Measurements from ENCODE around the gene RHOBTB1.

Gene RHOBTB1

GRCh38 chr10:60951272-60951724 is 7.3 kb upstream of the RHOBTB1 start:
- no peak overlapping the region for H3K27ac ChIP-seq
- no peak for TF ChIP-seq ZFX (IDR thresholded peaks at IDR 0.05)
- no peak for TF ChIP-seq CTCF (conservative IDR thresholded peaks at IDR 0.05)

DNA sequence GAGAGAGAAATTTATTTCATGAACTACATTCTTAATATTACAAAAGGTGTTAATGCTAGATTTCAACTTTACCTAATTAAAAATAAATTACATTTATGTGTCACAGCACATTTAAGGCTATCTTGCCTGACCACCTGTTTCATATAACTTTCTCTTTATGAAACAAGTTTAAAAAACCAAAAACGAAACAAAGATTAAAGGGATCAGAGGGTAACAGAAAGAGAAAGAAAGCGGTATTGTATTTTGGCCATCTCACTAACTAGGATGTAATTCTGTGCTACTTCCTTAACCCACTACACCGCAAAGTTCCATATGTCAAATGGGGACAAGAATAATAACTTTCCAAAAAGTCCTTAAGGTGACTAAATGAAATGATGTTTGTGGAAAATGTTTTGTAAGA is 6.3 kb upstream of the RHOBTB1 start:
- TF ChIP-seq CTCF (conservative IDR thresholded peaks at IDR 0.05) (no peak), ZFX (IDR thresholded peaks at IDR 0.05) (no peak)
- H3K27ac ChIP-seq = no peak overlapping the region

DNA sequence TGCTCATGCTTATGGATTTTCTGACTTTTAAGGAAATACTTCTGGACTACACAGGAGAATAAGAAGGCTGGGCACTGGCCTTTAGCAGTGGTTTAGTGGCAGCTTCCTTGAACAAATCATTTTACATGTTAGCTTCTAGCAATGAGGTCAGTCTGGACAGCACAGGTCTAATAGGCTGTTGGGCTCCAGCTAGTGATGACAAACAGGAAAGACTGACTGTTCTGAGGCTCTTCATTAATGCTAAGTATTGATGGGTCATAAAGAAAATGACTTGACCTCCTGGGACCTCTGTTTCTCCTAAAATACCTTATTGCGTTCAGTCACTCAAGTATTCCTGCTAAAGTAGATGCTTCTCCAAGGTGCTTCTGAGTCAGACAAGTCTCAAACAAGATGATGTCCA is 4.9 kb upstream of the RHOBTB1 start:
- no peak for TF ChIP-seq ZFX (IDR thresholded peaks at IDR 0.05)
- no peak for TF ChIP-seq CTCF (conservative IDR thresholded peaks at IDR 0.05)
- no peak overlapping the region for H3K27ac ChIP-seq

DNA sequence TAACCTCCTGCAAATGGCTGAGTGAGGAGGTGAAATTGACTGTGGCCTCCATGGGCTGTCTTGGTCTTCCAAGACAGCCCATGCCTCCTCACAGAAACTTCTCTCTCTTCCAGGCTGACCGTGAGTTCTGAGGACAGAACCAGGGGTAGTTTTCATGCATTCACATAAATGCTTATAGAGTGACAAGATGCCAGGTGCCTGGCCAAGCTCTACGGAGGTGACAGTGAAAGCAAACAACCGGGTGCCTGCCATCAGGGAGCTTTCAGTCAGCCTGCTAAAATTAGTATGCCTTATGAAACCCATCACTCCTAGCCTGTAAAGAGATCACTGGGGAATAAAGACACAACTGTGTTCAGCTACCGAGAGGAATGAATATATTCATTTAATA is 919 bp upstream of the RHOBTB1 start:
- no peak for TF ChIP-seq ZFX (IDR thresholded peaks at IDR 0.05)
- TF ChIP-seq CTCF (conservative IDR thresholded peaks at IDR 0.05) = no peak
- no peak overlapping the region for H3K27ac ChIP-seq

DNA sequence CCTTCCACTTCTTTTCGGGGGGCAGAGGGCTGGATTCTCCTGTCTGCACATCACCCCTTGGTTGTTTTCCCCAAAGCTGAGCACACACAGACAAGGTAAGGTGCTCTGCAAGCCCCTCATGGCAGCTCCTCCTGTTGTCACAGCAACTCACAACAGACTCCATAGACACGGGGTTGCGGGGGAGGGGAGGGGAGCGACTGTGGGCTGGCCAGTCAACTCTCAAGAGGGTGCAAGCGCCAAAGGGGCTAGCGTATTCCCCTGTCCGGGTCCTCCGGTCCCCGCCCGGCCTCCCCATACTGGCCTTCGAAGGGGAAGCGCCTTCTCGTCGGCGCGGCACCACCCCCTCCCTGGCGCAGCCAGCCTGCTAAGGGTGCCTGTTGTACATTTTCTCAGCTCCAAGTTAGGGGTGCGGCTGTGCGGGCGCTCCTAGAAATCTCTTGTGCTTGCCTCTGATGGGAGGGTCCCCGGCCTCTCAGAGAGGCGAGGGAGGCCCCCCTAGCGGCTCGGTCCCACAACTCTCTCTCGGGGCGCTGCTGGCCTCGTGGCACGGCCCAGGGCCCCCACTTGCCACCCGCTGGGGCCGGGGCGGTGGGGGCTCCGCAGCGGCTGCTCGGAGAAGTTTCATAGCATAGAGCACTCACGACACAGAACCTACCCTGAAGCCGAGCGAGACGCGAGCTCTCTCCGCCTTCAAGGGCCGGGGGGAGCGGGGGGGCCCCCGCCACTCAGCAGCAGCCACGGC is 498 bp downstream of the RHOBTB1 start:
- TF ChIP-seq ZFX (IDR thresholded peaks at IDR 0.05) (no peak), CTCF (conservative IDR thresholded peaks at IDR 0.05) (no peak)
- H3K27ac ChIP-seq = peak overlapping the region; percentile 41

- peak overlapping the region; percentile 41 for H3K27ac ChIP-seq
- no peak for TF ChIP-seq ZFX (IDR thresholded peaks at IDR 0.05)
- TF ChIP-seq CTCF (conservative IDR thresholded peaks at IDR 0.05) = no peak
These were observed 1.1 kb downstream of the RHOBTB1 start for GRCh38 chr10:60942788-60943315.

DNA sequence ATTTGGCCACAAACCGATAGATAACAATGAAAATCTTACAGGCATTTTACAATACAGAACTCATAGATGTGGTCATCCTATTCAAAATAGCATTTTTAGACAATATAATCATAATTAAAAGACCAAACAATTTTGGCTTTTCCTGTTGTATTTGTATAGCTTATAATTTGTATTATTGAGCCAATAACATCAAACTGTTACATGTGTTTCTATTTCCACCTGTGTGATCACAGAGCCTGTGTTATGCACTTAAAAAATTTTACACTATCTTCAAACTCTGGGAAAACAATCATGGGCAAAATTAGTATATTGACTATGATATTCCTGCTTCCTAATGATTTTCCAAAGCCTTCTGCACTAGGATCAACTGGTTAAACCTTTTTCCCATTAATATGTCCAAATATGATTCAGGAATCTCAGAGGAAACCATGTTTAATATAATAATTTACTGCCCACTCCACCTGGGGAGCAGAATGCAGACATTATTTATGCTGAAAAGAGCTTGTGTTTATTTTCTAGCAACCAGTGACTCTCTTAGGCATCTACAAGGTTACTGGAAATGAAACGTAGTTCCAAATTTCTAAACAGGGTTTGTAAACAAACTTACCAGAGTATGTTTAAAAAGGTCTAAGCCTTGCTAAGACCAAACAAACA is 1.7 kb downstream of the RHOBTB1 start:
- no peak overlapping the region for H3K27ac ChIP-seq
- no peak for TF ChIP-seq CTCF (conservative IDR thresholded peaks at IDR 0.05)
- no peak for TF ChIP-seq ZFX (IDR thresholded peaks at IDR 0.05)
